IMR-90 (cell line): ENCODE results near the gene CD101. TPM values are rescaled to one million over a fixed set of nuclear protein-coding genes. Genes with fewer than 3 reads are reported as not detected.

ENCODE experiments used
- ATAC-seq: fragments of 200-7000 bp; cut with Tn5 transposase; 2 replicates; pipeline ENCODE4 v1.9.1; 2020; ENCODE audit warnings: low read depth, mild to moderate bottlenecking, moderate library complexity
- BruUV-seq: library from RNA; stranded (reverse); fragments of 400-500 nt; replicated peaks from 2 replicates; lab custom pipeline; 2021; lab: Mats Ljungman, UMichigan
- CTCF ChIA-PET: fragments of 300-600 bp; formaldehyde crosslinking; extraction: SDS; loops from one replicate; lab custom pipeline; 2021; ENCODE audit warnings: antibody characterized with exemption; lab: Yijun Ruan, JAX
- POLR2A ChIA-PET: fragments of 300-600 bp; sonication (Branson Sonifier 250); formaldehyde crosslinking; loops from one replicate; lab custom pipeline; 2022; ENCODE audit warnings: antibody characterized with exemption; ENCODE audit not compliant: unreplicated experiment; lab: Charles Lee
- DNase-seq: peaks from one replicate; pipeline ENCODE4 v3.0.0; 2013
- H2AFZ ChIP-seq: replicated peaks from 2 replicates; pipeline ENCODE3; 2013; ENCODE audit warnings: low read length, mild to moderate bottlenecking; ENCODE audit not compliant: poor library complexity
- H2AK5ac ChIP-seq: 2 replicates; pipeline ENCODE4 v1.6.1; 2013; ENCODE audit warnings: low read depth, low read length, inconsistent platforms
- H2AK9ac ChIP-seq: replicated peaks from 2 replicates; pipeline ENCODE3; 2013; ENCODE audit warnings: mild to moderate bottlenecking, low read depth, low read length, moderate library complexity; ENCODE audit not compliant: poor library complexity
- H2BK120ac ChIP-seq: 2 replicates; pipeline ENCODE4 v1.6.1; 2013; ENCODE audit warnings: low read depth, low read length, inconsistent platforms
- H2BK15ac ChIP-seq: 3 replicates; pipeline ENCODE4 v1.6.1; 2013; ENCODE audit warnings: low read depth, low read length, inconsistent platforms
- H2BK20ac ChIP-seq: 2 replicates; pipeline ENCODE4 v1.6.1; 2013; ENCODE audit warnings: low read depth, mild to moderate bottlenecking, inconsistent platforms, low read length, moderate library complexity
- H2BK5ac ChIP-seq: 2 replicates; pipeline ENCODE4 v1.6.1; 2013; ENCODE audit warnings: mild to moderate bottlenecking, low read depth, low read length, inconsistent platforms; ENCODE audit not compliant: poor library complexity, severe bottlenecking
- H3K14ac ChIP-seq: replicated peaks from 2 replicates; pipeline ENCODE4 v1.6.1; 2013; ENCODE audit warnings: low read depth, low read length, inconsistent platforms
- H3K18ac ChIP-seq: 2 replicates; pipeline ENCODE4 v1.6.1; 2013; ENCODE audit warnings: low read depth, low read length, control low read depth
- H3K23ac ChIP-seq: 2 replicates; pipeline ENCODE4 v1.6.1; 2013; ENCODE audit warnings: low read depth, low read length, inconsistent platforms
- H3K27ac ChIP-seq: 2 replicates; pipeline ENCODE4 v1.5.1; 2013; ENCODE audit warnings: mild to moderate bottlenecking, control low read depth, low read length; ENCODE audit not compliant: insufficient read depth
- H3K27me3 ChIP-seq: 2 replicates; pipeline ENCODE4 v1.6.1; 2013; ENCODE audit warnings: low read length; ENCODE audit not compliant: control insufficient read depth, insufficient read depth
- H3K36me3 ChIP-seq: 2 replicates; pipeline ENCODE4 v1.6.1; 2013; ENCODE audit warnings: low read length, mixed read lengths; ENCODE audit not compliant: control insufficient read depth, insufficient read depth
- H3K4ac ChIP-seq: 2 replicates; pipeline ENCODE4 v1.6.1; 2013; ENCODE audit warnings: low read depth, low read length, inconsistent platforms
- H3K4me1 ChIP-seq: 2 replicates; pipeline ENCODE4 v1.6.1; 2013; ENCODE audit warnings: low read length, mixed read lengths; ENCODE audit not compliant: control insufficient read depth, insufficient read depth
- H3K4me2 ChIP-seq: 2 replicates; pipeline ENCODE4 v1.6.1; 2013; ENCODE audit warnings: low read depth, mild to moderate bottlenecking, control low read depth, low read length, moderate library complexity
- H3K4me3 ChIP-seq: 2 replicates; pipeline ENCODE4 v1.5.1; 2013; ENCODE audit warnings: low read depth, mild to moderate bottlenecking, control low read depth, low read length, moderate library complexity; ENCODE audit not compliant: insufficient read depth
- H3K56ac ChIP-seq: 2 replicates; pipeline ENCODE4 v1.6.1; 2013; ENCODE audit warnings: low read length, inconsistent platforms; ENCODE audit not compliant: insufficient read depth; ENCODE audit errors: extremely low read depth
- H3K79me1 ChIP-seq, 2 experiments: 2 replicates each; pipeline ENCODE4 v1.6.1; 2013; ENCODE audit warnings: low read length in 2 of 2, inconsistent platforms in 1 of 2, low read depth in 1 of 2
- H3K9ac ChIP-seq: 2 replicates; pipeline ENCODE4 v1.6.1; 2013; ENCODE audit warnings: low read depth, low read length, control low read depth
- H3K9me1 ChIP-seq: 2 replicates; pipeline ENCODE4 v1.6.1; 2013; ENCODE audit warnings: low read length, inconsistent platforms; ENCODE audit not compliant: insufficient read depth
- H3K9me3 ChIP-seq: 2 replicates; pipeline ENCODE4 v1.6.1; 2013; ENCODE audit warnings: low read length; ENCODE audit not compliant: control insufficient read depth, insufficient read depth
- H4K20me1 ChIP-seq: 2 replicates; pipeline ENCODE4 v1.6.1; 2013; ENCODE audit warnings: low read length, inconsistent platforms; ENCODE audit not compliant: insufficient read depth
- H4K5ac ChIP-seq: 2 replicates; pipeline ENCODE4 v1.6.1; 2013; ENCODE audit warnings: mild to moderate bottlenecking, low read depth, low read length, control low read depth
- H4K8ac ChIP-seq, 2 experiments: 2 replicates each; pipeline ENCODE4 v1.6.1; 2013; ENCODE audit warnings: low read depth in 2 of 2, low read length in 2 of 2, control low read depth in 1 of 2, inconsistent platforms in 1 of 2
- H4K91ac ChIP-seq: 2 replicates; pipeline ENCODE4 v1.6.1; 2013; ENCODE audit warnings: low read depth, low read length, inconsistent platforms; ENCODE audit not compliant: insufficient read depth
- CHD1 ChIP-seq: IDR thresholded peaks from 2 replicates; pipeline ENCODE4 v1.6.1; 2012; ENCODE audit warnings: low read depth, low read length, improper control_type of control experiment
- RAD21 ChIP-seq: IDR thresholded peaks from 2 replicates; pipeline ENCODE4 v1.6.1; 2012; ENCODE audit warnings: low read length, improper control_type of control experiment
- WGBS, 2 experiments: methylation state at CpG; one replicate each; pipeline versions ENCODE4 v1.1.5 to v1.1.7; 2013; ENCODE audit warnings: missing lambda C conversion rate in 2 of 2; ENCODE audit not compliant: insufficient read length in 1 of 2; ENCODE audit errors: extremely low coverage in 2 of 2; 5-methylcytosine and 5-hydroxymethylcytosine counted together
- dilution Hi-C: fragments of 300-500 bp; cut with HindIII; formaldehyde crosslinking; loops from one replicate; pipeline ENCODE4 v1.14.3; 2018; ENCODE audit warnings: low sequenced_read_pairs; ENCODE audit not compliant: unreplicated experiment
- in situ Hi-C: fragments of 300-500 bp; cut with MboI; formaldehyde crosslinking; loops from 3 replicates; pipeline ENCODE4 v1.14.3; 2019; ENCODE audit warnings: low sequenced_read_pairs, inconsistent platforms, mixed read lengths
- intact Hi-C: fragments of 100-400 bp; cut with micrococcal nuclease; formaldehyde crosslinking; loops from 2 replicates; pipeline ENCODE4 v1.10.0; 2022
- polyA plus RNA-seq, 3 experiments: library from polyadenylated mRNA; depleted of rRNA; stranded (reverse); fragments of >200 nt; gene quantifications; 2 replicates each; pipeline ENCODE4 v1.2.3, GENCODE V29; 2012; ENCODE audit warnings: low replicate concordance in 1 of 3
- total RNA-seq: library from RNA; depleted of rRNA; stranded (reverse); fragments of >200 nt; gene quantifications from 2 replicates; pipeline ENCODE4 v1.2.3, GENCODE V29; 2012

CD101 gene
- total and polyA plus RNA-seq, 2 of the 4 experiments (the other 2 are of a cell fraction), result not detected

DNA sequence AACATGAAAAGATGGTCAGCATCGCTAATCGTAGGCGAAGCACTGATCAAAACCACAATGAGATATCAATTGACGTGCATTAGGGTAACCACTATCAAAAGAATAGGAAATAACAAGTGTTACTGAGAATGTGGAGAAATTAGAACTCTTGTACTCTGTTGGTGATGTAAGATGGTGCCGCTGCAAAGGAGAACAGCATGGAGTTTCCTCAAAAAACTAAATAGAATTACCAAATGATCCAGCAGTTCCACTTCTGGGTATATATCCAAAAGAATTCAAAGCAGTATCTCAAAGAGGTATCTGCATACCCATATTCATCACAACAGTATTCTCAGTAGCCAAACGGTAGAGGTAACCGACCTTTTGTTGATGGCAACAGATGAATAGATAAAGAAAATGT, 8.3 kb upstream of the CD101 start:
- no peak for ATAC-seq
- no peak overlapping the region for H3K9ac ChIP-seq
- DNase-seq, result no peak
- no peaks in the 10 kb centered on the region for H3K9me3 ChIP-seq
- no peak overlapping the region for H2BK15ac ChIP-seq
- H2BK20ac ChIP-seq, result no peak overlapping the region
- TF ChIP-seq RAD21, result no peak
- TF ChIP-seq CHD1, result no peak
- H3K4me1 ChIP-seq, result no peaks in the 10 kb centered on the region
- no peaks in the 10 kb centered on the region for H3K27me3 ChIP-seq
- no peak overlapping the region for H3K4ac ChIP-seq
- H2BK5ac ChIP-seq, result no peak overlapping the region
- CTCF ChIA-PET, result no interaction called here
- in situ Hi-C loops (no loop called here), dilution Hi-C loops (no loop called here), intact Hi-C loops (no loop called here)
- H4K20me1 ChIP-seq, result no peaks in the 10 kb centered on the region
- H3K14ac ChIP-seq, result no peak overlapping the region
- POLR2A ChIA-PET, result no interaction called here
- no peak overlapping the region for H4K8ac ChIP-seq
- H3K4me3 ChIP-seq, result no peak overlapping the region
- no CpG with 5 or more reads among the region's 7 CpGs for WGBS, 2 experiments
- H2AK9ac ChIP-seq, result no peak overlapping the region
- no TSS peak for BruUV-seq
- no peak overlapping the region for H3K23ac ChIP-seq
- no peak overlapping the region for H2AFZ ChIP-seq
- no peak overlapping the region for H2BK120ac ChIP-seq
- no peak overlapping the region for H3K56ac ChIP-seq
- H3K9me1 ChIP-seq, result no peaks in the 10 kb centered on the region
- no peaks in the 10 kb centered on the region for H3K36me3 ChIP-seq
- no peaks in the 10 kb centered on the region for H3K79me1 ChIP-seq
- H4K5ac ChIP-seq, result no peak overlapping the region
- H3K18ac ChIP-seq, result no peak overlapping the region
- no peak overlapping the region for H2AK5ac ChIP-seq
- no peak overlapping the region for H3K4me2 ChIP-seq
- no peak overlapping the region for H4K91ac ChIP-seq
- no peak overlapping the region for H3K27ac ChIP-seq
